SK-N-SH treated with all-trans-retinoic acid at 6 μM for 48 hours (cell line): ENCODE data around the gene ANKRD11.
A peak's percentile ranks its signal among the peaks of the same experiment; 100 is the strongest.

Source experiments
- ATAC-seq: fragments of 200-7000 bp; cut with Tn5 transposase; 3 replicates; pipeline ENCODE4 v1.9.1; 2020; ENCODE audit warnings: mild to moderate bottlenecking, moderate library complexity
- ARNTL ChIP-seq: fragments of 450-650 bp; formaldehyde crosslinking; IDR thresholded peaks from 2 replicates; pipeline ENCODE4 v1.5.0; 2020; ENCODE audit warnings: low read depth, mild to moderate bottlenecking, moderate library complexity, borderline replicate concordance
- BACH2 ChIP-seq: fragments of 250-450 bp; sonication (Bioruptor Pico); IDR thresholded peaks from 2 replicates; pipeline ENCODE4 v1.9.0; 2021; ENCODE audit warnings: mild to moderate bottlenecking, borderline replicate concordance
- CREB5 ChIP-seq: fragments of 250-450 bp; sonication (Bioruptor Pico); IDR thresholded peaks from 2 replicates; pipeline ENCODE4 v1.5.1; 2020; ENCODE audit warnings: low read depth, mild to moderate bottlenecking, moderate library complexity
- CSDC2 ChIP-seq: fragments of 250-450 bp; sonication (Bioruptor Pico); IDR thresholded peaks from 2 replicates; pipeline ENCODE4 v1.5.0; 2020; ENCODE audit warnings: mild to moderate bottlenecking, moderate library complexity
- CSRNP3 ChIP-seq: fragments of 250-450 bp; sonication (Bioruptor Pico); IDR thresholded peaks from 2 replicates; pipeline ENCODE4 v1.5.1; 2021; ENCODE audit warnings: mild to moderate bottlenecking, moderate library complexity
- ESRRG ChIP-seq: fragments of 250-450 bp; sonication (Bioruptor Pico); IDR thresholded peaks from 2 replicates; pipeline ENCODE4 v1.6.1; 2021; ENCODE audit warnings: mild to moderate bottlenecking
- GLIS3 ChIP-seq: fragments of 250-450 bp; sonication (Bioruptor Pico); IDR thresholded peaks from 2 replicates; pipeline ENCODE4 v1.5.0; 2020; ENCODE audit warnings: mild to moderate bottlenecking, moderate library complexity
- ISL1 ChIP-seq: fragments of 250-450 bp; sonication (Bioruptor Pico); IDR thresholded peaks from 2 replicates; pipeline ENCODE4 v2.1.2; 2022; ENCODE audit warnings: mild to moderate bottlenecking, moderate library complexity
- OSR1 ChIP-seq: fragments of 250-450 bp; sonication (Bioruptor Pico); IDR thresholded peaks from 2 replicates; pipeline ENCODE4 v1.8.0; 2022; ENCODE audit warnings: moderate library complexity, mild to moderate bottlenecking, inconsistent platforms
- PATZ1 ChIP-seq: fragments of 250-450 bp; sonication (Bioruptor Pico); IDR thresholded peaks from 2 replicates; pipeline ENCODE4 v1.8.0; 2020; ENCODE audit warnings: mild to moderate bottlenecking, moderate library complexity, borderline replicate concordance
- POU6F1 ChIP-seq: fragments of 250-450 bp; sonication (Bioruptor Pico); IDR thresholded peaks from 2 replicates; pipeline ENCODE4 v1.8.0; 2021; ENCODE audit warnings: low read depth, mild to moderate bottlenecking, moderate library complexity, borderline replicate concordance
- PPARA ChIP-seq: fragments of 250-450 bp; sonication (Bioruptor Pico); IDR thresholded peaks from 2 replicates; pipeline ENCODE4 v1.5.0; 2020; ENCODE audit warnings: mild to moderate bottlenecking, borderline replicate concordance
- RARB ChIP-seq: fragments of 250-450 bp; sonication (Bioruptor Pico); IDR thresholded peaks from 2 replicates; pipeline ENCODE4 v1.8.0; 2021; ENCODE audit warnings: mild to moderate bottlenecking, moderate library complexity
- SNAI2 ChIP-seq: fragments of 250-450 bp; sonication (Bioruptor Pico); IDR thresholded peaks from 2 replicates; pipeline ENCODE4 v1.5.0; 2020; ENCODE audit warnings: mild to moderate bottlenecking, moderate library complexity
- TCF4 ChIP-seq: fragments of 250-450 bp; sonication (Bioruptor Pico); IDR thresholded peaks from 2 replicates; pipeline ENCODE4 v1.8.0; 2021; ENCODE audit warnings: mild to moderate bottlenecking, moderate library complexity, borderline replicate concordance
- TOX ChIP-seq: fragments of 250-450 bp; sonication (Bioruptor Pico); IDR thresholded peaks from 2 replicates; pipeline ENCODE4 v1.8.0; 2021; ENCODE audit warnings: mild to moderate bottlenecking, moderate library complexity, borderline replicate concordance
- TSHZ2 ChIP-seq: fragments of 250-450 bp; sonication (Bioruptor Pico); IDR thresholded peaks from 2 replicates; pipeline ENCODE4 v1.5.0; 2020; ENCODE audit warnings: mild to moderate bottlenecking, moderate library complexity
- ZC3H10 ChIP-seq: fragments of 250-450 bp; sonication (Bioruptor Pico); IDR thresholded peaks from 2 replicates; pipeline ENCODE4 v1.5.1; 2021; ENCODE audit warnings: mild to moderate bottlenecking, moderate library complexity
- ZFP3 ChIP-seq: fragments of 250-450 bp; sonication (Bioruptor Pico); IDR thresholded peaks from 2 replicates; pipeline ENCODE4 v1.5.0; 2020; ENCODE audit warnings: mild to moderate bottlenecking, moderate library complexity
- ZFP30 ChIP-seq: fragments of 450-650 bp; formaldehyde crosslinking; IDR thresholded peaks from 2 replicates; pipeline ENCODE4 v1.5.0; 2022; ENCODE audit warnings: mild to moderate bottlenecking, moderate library complexity
- ZNF565 ChIP-seq: fragments of 450-650 bp; formaldehyde crosslinking; conservative IDR thresholded peaks from 2 replicates; pipeline ENCODE4 v1.5.0; 2020; ENCODE audit warnings: low read depth, mild to moderate bottlenecking, moderate library complexity
- ZNF70 ChIP-seq: fragments of 450-650 bp; formaldehyde crosslinking; IDR thresholded peaks from 2 replicates; pipeline ENCODE4 v1.5.0; 2020; ENCODE audit warnings: mild to moderate bottlenecking, moderate library complexity
- ZNF8 ChIP-seq: fragments of 450-650 bp; formaldehyde crosslinking; IDR thresholded peaks from 2 replicates; pipeline ENCODE4 v1.5.0; 2020; ENCODE audit warnings: mild to moderate bottlenecking, moderate library complexity

Gene ANKRD11

GRCh38 chr16:89490439-89491237 lies at the start of gene ANKRD11:
Gene ANKRD11 (minus strand): TSS chr16:89490561. CDS start chr16:89317019, 173,542 bp downstream.
- TF ChIP-seq TOX (CRISPR knock-in tag) (no peak), ZNF8 (no peak), ZC3H10 (CRISPR knock-in tag) (no peak), ESRRG (CRISPR knock-in tag) (no peak), PPARA (CRISPR knock-in tag) (no peak), ZNF565 (CRISPR knock-in tag) (no peak), CSDC2 (CRISPR knock-in tag) (no peak), TCF4 (no peak), ARNTL (CRISPR knock-in tag) (no peak), SNAI2 (CRISPR knock-in tag) (no peak), PATZ1 (CRISPR knock-in tag) (no peak), ZFP3 (CRISPR knock-in tag) (no peak), ISL1 (CRISPR knock-in tag) (no peak), RARB (CRISPR knock-in tag) (no peak), OSR1 (CRISPR knock-in tag) (no peak), BACH2 (CRISPR knock-in tag) (no peak)
- TF ChIP-seq, all 23 proteins: peak for 0

GRCh38 chr16:89538286-89538685 lies 47.9 kb upstream of the ANKRD11 start:
- no peak for ATAC-seq
- TF ChIP-seq ZFP30 (CRISPR knock-in tag) (no peak), TSHZ2 (CRISPR knock-in tag) (no peak), CREB5 (no peak), ZFP3 (CRISPR knock-in tag) (no peak), ISL1 (CRISPR knock-in tag) (no peak), ZNF70 (no peak), RARB (CRISPR knock-in tag) (no peak), TCF4 (no peak), ZNF565 (CRISPR knock-in tag) (no peak), SNAI2 (CRISPR knock-in tag) (no peak), BACH2 (CRISPR knock-in tag) (no peak), CSDC2 (CRISPR knock-in tag) (no peak), ARNTL (CRISPR knock-in tag) (no peak), OSR1 (CRISPR knock-in tag) (no peak), GLIS3 (no peak), CSRNP3 (CRISPR knock-in tag) (no peak), PPARA (CRISPR knock-in tag) (no peak), ZNF8 (no peak)

More at GRCh38 chr16:89490439-89491237, at the start of gene ANKRD11:
- ATAC-seq = peak; percentile 96

- ATAC-seq = no peak
- TF ChIP-seq TOX (CRISPR knock-in tag) (no peak), GLIS3 (no peak), ESRRG (CRISPR knock-in tag) (no peak), OSR1 (CRISPR knock-in tag) (no peak), POU6F1 (CRISPR knock-in tag) (no peak), ZFP30 (CRISPR knock-in tag) (no peak), SNAI2 (CRISPR knock-in tag) (no peak), CSDC2 (CRISPR knock-in tag) (no peak), RARB (CRISPR knock-in tag) (no peak), BACH2 (CRISPR knock-in tag) (no peak), PPARA (CRISPR knock-in tag) (no peak), CREB5 (no peak), ARNTL (CRISPR knock-in tag) (no peak), CSRNP3 (CRISPR knock-in tag) (no peak)
These were observed 47.2 kb upstream of the ANKRD11 start for GRCh38 chr16:89537549-89537925.
